Measurements from ENCODE around the gene CYP21A2.
A peak's percentile ranks its signal among the peaks of the same experiment; 100 is the strongest.

Gene CYP21A2

DNA sequence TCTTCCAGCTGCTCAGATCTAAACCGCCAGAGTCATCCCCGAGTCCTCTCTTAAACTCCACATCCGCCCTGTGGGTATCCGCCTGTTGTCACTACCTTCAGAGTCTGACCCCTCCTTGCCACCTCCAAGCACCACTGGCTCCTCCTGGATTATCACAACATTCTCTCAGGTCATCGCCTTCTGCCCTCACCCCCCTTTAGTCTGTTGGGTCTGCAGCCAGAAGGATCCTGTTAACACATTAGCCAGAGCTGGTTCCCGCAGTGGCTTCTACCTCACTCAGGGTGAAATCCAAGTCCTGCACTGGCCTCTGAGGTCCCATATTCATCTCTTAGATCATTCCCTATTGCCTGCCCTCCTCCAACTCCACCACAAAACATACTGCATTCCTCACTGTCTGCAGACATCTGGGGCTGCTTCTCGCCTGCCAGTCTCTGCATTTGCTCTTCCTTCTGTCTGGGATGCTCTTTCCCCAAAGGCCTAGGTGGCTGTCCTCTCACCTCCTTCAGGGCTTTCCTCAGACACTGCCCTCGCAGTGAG lies 36.8 kb downstream of the CYP21A2 start:
- no peaks in the 10 kb centered on the region for H3K9me3 Mint-ChIP-seq
- H3K4me3 Mint-ChIP-seq = no peak overlapping the region
- no peak overlapping the region for H3K27ac Mint-ChIP-seq
- peaks cover 4% of the 10 kb centered on the region for H3K27me3 Mint-ChIP-seq (ENCODE audit: low read depth)
- DNase-seq (ENCODE audit: low spot score) = no peak
- no peaks in the 10 kb centered on the region for H3K4me1 Mint-ChIP-seq (ENCODE audit: low read depth)
- no peaks in the 10 kb centered on the region for H3K36me3 Mint-ChIP-seq (ENCODE audit: low read depth)

GRCh38 chr6:32075781-32076180 lies 37.6 kb downstream of the CYP21A2 start:
- Mint-ChIP-seq H3K9me3 (no peaks in the 10 kb centered on the region), H3K4me3 (no peak overlapping the region), H3K27me3 (ENCODE audit: low read depth) (peaks cover 4% of the 10 kb centered on the region), H3K4me1 (ENCODE audit: low read depth) (no peaks in the 10 kb centered on the region), H3K27ac (no peak overlapping the region), H3K36me3 (ENCODE audit: low read depth) (no peaks in the 10 kb centered on the region)
- DNase-seq (ENCODE audit: low spot score) = no peak

GRCh38 chr6:32076321-32076809 lies 38.1 kb downstream of the CYP21A2 start:
- no peak for DNase-seq (ENCODE audit: low spot score)
- Mint-ChIP-seq H3K27me3 (ENCODE audit: low read depth) (peaks cover 4% of the 10 kb centered on the region), H3K27ac (no peak overlapping the region), H3K9me3 (no peaks in the 10 kb centered on the region), H3K36me3 (ENCODE audit: low read depth) (no peaks in the 10 kb centered on the region), H3K4me3 (no peak overlapping the region), H3K4me1 (ENCODE audit: low read depth) (no peaks in the 10 kb centered on the region)

GRCh38 chr6:32079566-32080290 lies 41.5 kb downstream of the CYP21A2 start:
- Mint-ChIP-seq H3K36me3 (ENCODE audit: low read depth) (no peaks in the 10 kb centered on the region), H3K9me3 (no peaks in the 10 kb centered on the region), H3K27me3 (ENCODE audit: low read depth) (peaks cover 12% of the 10 kb centered on the region), H3K4me3 (no peak overlapping the region), H3K27ac (no peak overlapping the region), H3K4me1 (ENCODE audit: low read depth) (no peaks in the 10 kb centered on the region)
- DNase-seq (ENCODE audit: low spot score) = no peak

DNA sequence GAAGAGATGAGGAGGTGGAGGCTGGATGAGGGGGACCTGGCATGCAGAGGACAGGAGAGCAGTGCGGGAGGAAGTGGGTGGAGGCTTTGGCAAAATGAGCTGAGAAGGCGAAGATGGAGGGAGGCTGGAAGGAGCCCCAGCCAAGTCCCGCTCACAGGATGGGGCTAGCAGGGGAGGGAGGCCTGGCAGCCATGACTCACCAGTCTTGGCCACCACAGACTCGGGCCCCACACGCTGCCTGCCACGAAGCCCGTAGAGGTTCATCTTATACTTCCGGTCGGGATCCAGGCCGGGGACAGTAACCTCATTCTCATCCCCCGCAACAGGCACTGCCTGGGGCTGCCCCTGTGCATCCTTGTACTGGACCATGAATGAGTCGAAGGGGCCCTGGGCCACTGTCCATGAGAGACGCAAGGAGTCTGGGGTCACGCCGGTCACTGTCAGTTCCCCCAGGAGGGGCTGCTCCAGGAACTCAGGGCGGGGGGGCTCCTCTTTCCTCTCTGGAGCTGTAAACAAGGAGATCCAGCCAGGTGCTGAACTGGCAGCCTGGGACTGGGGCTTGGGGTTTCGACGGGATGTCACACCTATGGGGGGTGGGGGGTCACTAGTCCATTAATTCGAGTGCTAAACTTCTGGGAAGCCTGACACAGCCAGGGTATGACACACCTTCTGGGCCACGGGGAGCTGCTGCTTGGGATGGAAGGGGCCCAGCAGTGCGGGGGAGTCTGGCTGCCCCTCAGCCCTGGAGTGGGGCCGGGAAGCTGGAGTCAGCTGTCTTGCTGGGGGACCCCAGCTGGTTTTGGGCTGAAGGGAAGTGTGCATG lies 43.2 kb downstream of the CYP21A2 start:
- peaks cover 16% of the 10 kb centered on the region for H3K27me3 Mint-ChIP-seq (ENCODE audit: low read depth)
- no peaks in the 10 kb centered on the region for H3K36me3 Mint-ChIP-seq (ENCODE audit: low read depth)
- no peaks in the 10 kb centered on the region for H3K9me3 Mint-ChIP-seq
- peaks cover under 1% of the 10 kb centered on the region for H3K4me1 Mint-ChIP-seq (ENCODE audit: low read depth)
- no peak overlapping the region for H3K27ac Mint-ChIP-seq
- H3K4me3 Mint-ChIP-seq = no peak overlapping the region
- DNase-seq (ENCODE audit: low spot score) = no peak

GRCh38 chr6:32082478-32082877 lies 44.3 kb downstream of the CYP21A2 start:
- Mint-ChIP-seq H3K4me1 (ENCODE audit: low read depth) (peaks cover 7% of the 10 kb centered on the region), H3K27me3 (ENCODE audit: low read depth) (peaks cover 22% of the 10 kb centered on the region), H3K9me3 (no peaks in the 10 kb centered on the region), H3K36me3 (ENCODE audit: low read depth) (no peaks in the 10 kb centered on the region), H3K4me3 (no peak overlapping the region), H3K27ac (no peak overlapping the region)
- DNase-seq (ENCODE audit: low spot score) = no peak

GRCh38 chr6:32082935-32083334 lies 44.7 kb downstream of the CYP21A2 start:
- no peaks in the 10 kb centered on the region for H3K36me3 Mint-ChIP-seq (ENCODE audit: low read depth)
- no peak overlapping the region for H3K27ac Mint-ChIP-seq
- no peak overlapping the region for H3K4me3 Mint-ChIP-seq
- DNase-seq (ENCODE audit: low spot score) = no peak
- peaks cover 22% of the 10 kb centered on the region for H3K27me3 Mint-ChIP-seq (ENCODE audit: low read depth)
- H3K9me3 Mint-ChIP-seq = no peaks in the 10 kb centered on the region
- peaks cover 7% of the 10 kb centered on the region for H3K4me1 Mint-ChIP-seq (ENCODE audit: low read depth)

DNA sequence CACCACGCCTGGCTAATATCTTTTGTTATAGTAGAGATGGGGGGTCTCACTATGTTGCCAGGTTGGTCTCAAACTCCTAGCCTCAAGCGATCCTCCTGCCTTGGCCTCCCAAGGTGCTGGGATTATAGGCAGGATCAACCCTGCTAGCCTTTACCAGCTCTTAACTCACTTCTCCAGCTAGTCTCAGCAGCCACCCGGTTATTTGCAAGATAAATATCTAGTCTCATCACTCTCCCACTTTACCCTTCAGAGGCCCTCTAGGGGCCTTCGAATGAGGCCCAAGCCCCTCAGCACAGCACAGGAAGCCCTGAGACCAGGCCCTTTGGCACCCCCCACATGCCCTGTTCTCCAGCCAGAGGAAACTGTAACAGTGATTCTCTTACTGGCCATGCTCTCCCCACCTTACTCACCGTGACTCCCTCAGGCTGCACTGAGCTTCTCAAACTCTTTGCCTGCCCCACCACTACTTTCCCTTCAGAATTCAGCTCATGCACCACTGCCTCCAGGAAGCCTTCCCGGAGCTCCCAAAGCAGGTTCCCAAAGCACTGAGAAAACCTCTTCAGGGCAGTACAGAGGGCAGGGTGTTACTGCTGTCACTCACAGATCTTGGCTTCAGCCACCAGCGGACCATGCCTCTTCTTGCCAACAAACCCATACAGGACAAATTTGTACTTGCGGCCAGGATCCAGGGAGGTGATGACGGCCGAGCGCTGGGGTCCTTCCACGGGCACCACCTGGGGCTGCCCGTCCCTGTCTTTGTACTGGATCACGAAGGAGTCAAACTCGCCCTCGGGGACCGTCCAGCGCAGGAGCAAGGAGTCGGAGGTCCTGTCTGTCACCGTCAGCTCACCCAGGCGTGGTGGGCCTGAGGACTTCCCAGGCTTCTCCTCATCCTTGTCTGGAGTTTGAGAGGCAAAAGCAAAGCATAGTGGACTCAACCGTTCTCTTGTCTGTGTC lies 45.9 kb downstream of the CYP21A2 start:
- Mint-ChIP-seq H3K27ac (no peak overlapping the region), H3K27me3 (ENCODE audit: low read depth) (peaks cover 32% of the 10 kb centered on the region), H3K4me3 (no peak overlapping the region)

DNA sequence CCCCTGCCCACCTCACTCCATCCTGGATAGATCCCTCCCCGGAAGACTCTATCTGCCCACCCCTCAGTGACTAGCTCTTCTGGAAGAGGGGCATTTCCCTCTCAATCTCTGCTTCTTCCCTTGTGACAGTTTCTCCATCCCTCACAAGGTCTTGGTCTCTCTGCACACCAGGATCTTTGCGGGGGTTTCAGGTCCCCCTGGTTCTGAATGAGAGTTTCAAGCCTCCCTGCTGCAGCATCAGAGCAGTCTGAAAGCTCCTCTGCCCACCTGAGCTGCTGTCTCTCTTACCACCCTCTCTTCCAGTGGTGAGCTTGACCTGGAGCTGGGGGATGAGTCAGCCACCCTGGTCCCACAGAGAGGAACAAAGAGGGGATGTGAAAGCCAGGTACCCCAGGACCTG lies 46.6 kb downstream of the CYP21A2 start:
- Mint-ChIP-seq H3K27me3 (ENCODE audit: low read depth) (peaks cover 39% of the 10 kb centered on the region), H3K4me3 (no peak overlapping the region), H3K27ac (no peak overlapping the region), H3K36me3 (ENCODE audit: low read depth) (no peaks in the 10 kb centered on the region), H3K9me3 (no peaks in the 10 kb centered on the region), H3K4me1 (ENCODE audit: low read depth) (peaks cover 7% of the 10 kb centered on the region)
- no peak for DNase-seq (ENCODE audit: low spot score)

More for the DNA sequence above, 45.9 kb downstream of the CYP21A2 start:
- no peak for DNase-seq (ENCODE audit: low spot score)
- no peaks in the 10 kb centered on the region for H3K36me3 Mint-ChIP-seq (ENCODE audit: low read depth)
- no peaks in the 10 kb centered on the region for H3K9me3 Mint-ChIP-seq
- peaks cover 7% of the 10 kb centered on the region for H3K4me1 Mint-ChIP-seq (ENCODE audit: low read depth)

- Mint-ChIP-seq H3K27me3 (ENCODE audit: low read depth) (peaks cover 47% of the 10 kb centered on the region), H3K4me3 (no peak overlapping the region), H3K4me1 (ENCODE audit: low read depth) (peaks cover 7% of the 10 kb centered on the region), H3K27ac (no peak overlapping the region), H3K36me3 (ENCODE audit: low read depth) (no peaks in the 10 kb centered on the region), H3K9me3 (no peaks in the 10 kb centered on the region)
- no peak for DNase-seq (ENCODE audit: low spot score)
Observed at GRCh38 chr6:32085759-32086459, 47.7 kb downstream of the CYP21A2 start.

DNA sequence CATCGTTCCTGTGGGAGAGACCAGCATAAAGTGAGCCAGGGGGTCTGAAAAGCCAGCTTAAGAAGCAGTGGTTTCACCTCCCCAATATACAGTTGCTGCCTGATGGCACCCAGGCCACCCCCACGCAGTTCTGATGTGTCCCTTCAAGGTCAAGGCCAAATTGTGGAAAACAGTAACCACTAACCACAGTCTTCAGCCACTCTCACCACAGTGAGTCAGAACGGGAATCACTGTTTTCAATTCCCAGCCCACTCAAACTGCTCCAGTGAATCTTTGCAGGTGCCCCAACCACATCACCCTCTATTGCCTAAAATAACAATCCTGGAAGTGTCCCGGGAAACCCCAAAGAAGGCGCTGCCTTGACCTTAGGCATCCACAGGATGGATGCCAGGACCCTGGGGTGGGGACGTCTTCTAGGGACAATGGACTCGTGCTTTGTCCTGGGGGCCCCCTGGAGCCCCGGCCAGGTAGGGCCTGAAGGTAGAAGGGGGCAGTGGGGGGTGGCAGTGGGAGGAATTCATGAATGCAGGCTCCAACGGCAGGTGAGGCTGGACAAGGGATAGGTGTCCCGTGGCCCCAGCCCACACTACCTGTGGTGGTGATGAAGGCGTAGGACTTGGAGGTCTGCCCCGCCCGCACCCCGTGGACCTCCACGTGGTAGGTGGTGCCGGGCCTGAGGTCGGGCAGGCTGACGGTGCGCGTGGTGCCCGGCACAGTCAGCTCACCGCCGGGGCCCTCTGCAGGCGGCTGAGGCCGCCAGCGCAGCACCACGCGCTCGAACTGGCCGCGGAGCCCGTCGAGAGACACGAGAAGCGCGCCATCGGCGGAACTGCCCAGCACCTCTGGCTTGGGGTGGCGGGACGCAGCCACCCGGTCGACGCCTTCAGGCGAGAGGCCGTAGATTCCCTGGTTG lies 48.7 kb downstream of the CYP21A2 start:
- Mint-ChIP-seq H3K4me3 (no peak overlapping the region), H3K4me1 (ENCODE audit: low read depth) (peaks cover 7% of the 10 kb centered on the region), H3K36me3 (ENCODE audit: low read depth) (no peaks in the 10 kb centered on the region), H3K27me3 (ENCODE audit: low read depth) (peaks cover 47% of the 10 kb centered on the region), H3K9me3 (no peaks in the 10 kb centered on the region), H3K27ac (no peak overlapping the region)
- peak; percentile 60 for DNase-seq (ENCODE audit: low spot score)

Measured in T-helper 2 cell treated with Interferon-gamma antibody and Interleukin-4, amounts not matched to agents 5 μg/mL and 100 μg/mL, for 36 hours (primary cell).